SK-N-SH (cell line): ENCODE results near the gene RNU11.

Source experiments
- SMC3 ChIP-seq: IDR thresholded peaks from 2 replicates; pipeline ENCODE4 v1.6.1; 2012; ENCODE audit warnings: low read depth, low read length, improper control_type of control experiment
- TF ChIP-seq, protein P1 (sequence below): IDR thresholded peaks from 2 replicates; pipeline ENCODE4 v1.4.0; 2012; ENCODE audit warnings: low read depth, borderline replicate concordance

DNA sequence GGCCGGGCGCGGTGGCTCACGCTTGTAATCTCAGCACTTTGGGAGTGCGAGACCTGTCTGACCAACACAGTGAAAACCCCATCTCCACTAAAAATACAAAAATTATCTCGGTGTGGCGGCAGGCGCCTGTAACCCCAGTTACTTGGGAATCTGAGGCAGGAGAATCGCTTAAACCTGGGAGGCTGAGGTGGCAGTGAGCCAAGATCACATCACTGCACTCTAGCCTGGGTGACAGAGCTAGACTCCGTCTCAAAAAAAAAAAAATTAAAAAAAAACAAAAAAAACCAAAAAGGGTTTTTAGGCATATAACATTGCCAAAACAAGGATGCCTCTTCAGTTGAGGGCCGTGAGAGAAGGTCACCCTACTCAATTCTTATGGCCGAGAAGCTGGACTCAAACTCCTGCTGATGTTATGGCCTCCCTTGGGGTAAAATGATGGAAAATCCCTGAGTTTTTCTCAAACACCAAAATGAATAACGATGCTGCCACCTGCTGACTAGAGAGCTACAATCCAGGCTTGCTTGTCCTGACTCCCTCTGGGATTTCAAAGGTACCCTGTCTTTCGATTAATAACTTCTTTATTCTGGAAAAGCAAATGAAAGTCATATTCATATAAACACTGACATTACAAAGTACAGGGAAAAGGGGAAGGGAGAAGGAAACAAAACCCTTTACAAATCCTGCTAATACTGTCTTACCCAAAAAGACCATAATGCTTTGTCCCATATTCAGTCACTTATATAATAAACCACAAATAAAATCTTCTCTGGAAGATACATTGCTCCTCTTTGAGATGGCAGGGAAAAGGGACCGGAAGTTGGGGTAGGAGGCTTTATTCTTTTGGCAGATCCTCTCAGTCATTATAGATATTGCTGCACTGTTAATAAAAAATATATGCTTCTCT, 45.6 kb upstream of the RNU11 start:
- TF ChIP-seq SMC3, result peak; percentile 84
- TF ChIP-seq, protein P1, sequence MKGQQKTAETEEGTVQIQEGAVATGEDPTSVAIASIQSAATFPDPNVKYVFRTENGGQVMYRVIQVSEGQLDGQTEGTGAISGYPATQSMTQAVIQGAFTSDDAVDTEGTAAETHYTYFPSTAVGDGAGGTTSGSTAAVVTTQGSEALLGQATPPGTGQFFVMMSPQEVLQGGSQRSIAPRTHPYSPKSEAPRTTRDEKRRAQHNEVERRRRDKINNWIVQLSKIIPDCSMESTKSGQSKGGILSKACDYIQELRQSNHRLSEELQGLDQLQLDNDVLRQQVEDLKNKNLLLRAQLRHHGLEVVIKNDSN, result no peak
